ENCODE results near the gene NSG1.

GRCh38 chr4:4385729-4386295 lies 1.1 kb upstream of the NSG1 start:
- TF ChIP-seq POLR2A (IDR thresholded peaks at IDR 0.05) (no peak), CTCF (IDR thresholded peaks at IDR 0.05) (no peak), POLR2AphosphoS5 (IDR thresholded peaks at IDR 0.05) (no peak)
